Lower leg skin (tissue), 4 donors: ENCODE data around the gene ADA. TPM values are rescaled to one million over a fixed set of nuclear protein-coding genes. Genes with fewer than 3 reads are reported as not detected.

Experiments
- DNase-seq, 2 donors: peaks; one replicate each; pipeline ENCODE4 v3.0.0-alpha.2; 2019; ENCODE audit warnings: low spot score in 2 of 2
- H3K4me3 ChIP-seq: fragments of 200-600 bp; sonication (generic); 2 replicates; pipeline ENCODE4 v1.5.1; 2017; ENCODE audit warnings: mild to moderate bottlenecking, low read depth; ENCODE audit not compliant: poor library complexity, severe bottlenecking
- POLR2A ChIP-seq, 2 donors: fragments of 450-650 bp; IDR thresholded peaks; one replicate each; pipeline ENCODE4 v1.6.1; 2016 to 2017; ENCODE audit warnings: antibody characterized with exemption in 2 of 2, mild to moderate bottlenecking in 1 of 2, moderate library complexity in 1 of 2
- WGBS, 2 donors: methylation state at CpG; one replicate each; pipeline ENCODE4 v1.1.5; 2018; 5-methylcytosine and 5-hydroxymethylcytosine counted together
- intact Hi-C: fragments of 100-400 bp; cut with DNase I; formaldehyde crosslinking; loops from one replicate; pipeline ENCODE4 v1.15.0; 2023; ENCODE audit warnings: low total_unique reads
- total RNA-seq, 4 donors: library from RNA; depleted of rRNA; stranded (reverse); fragments of >200 nt; gene quantifications; one replicate each; pipeline ENCODE4 v1.1.0, GENCODE V29; 2016
- TF ChIP-seq, protein P1 (sequence below), 3 donors: fragments of 450-650 bp; IDR thresholded peaks; one replicate each; pipeline ENCODE4 v1.5.1; 2016; ENCODE audit warnings: antibody characterized with exemption in 3 of 3, mild to moderate bottlenecking in 3 of 3, moderate library complexity in 2 of 3

The ADA gene
- total RNA-seq, 4 donors from 2014 or later = 4.3 to 14.8 (median 6.5) TPM

DNA sequence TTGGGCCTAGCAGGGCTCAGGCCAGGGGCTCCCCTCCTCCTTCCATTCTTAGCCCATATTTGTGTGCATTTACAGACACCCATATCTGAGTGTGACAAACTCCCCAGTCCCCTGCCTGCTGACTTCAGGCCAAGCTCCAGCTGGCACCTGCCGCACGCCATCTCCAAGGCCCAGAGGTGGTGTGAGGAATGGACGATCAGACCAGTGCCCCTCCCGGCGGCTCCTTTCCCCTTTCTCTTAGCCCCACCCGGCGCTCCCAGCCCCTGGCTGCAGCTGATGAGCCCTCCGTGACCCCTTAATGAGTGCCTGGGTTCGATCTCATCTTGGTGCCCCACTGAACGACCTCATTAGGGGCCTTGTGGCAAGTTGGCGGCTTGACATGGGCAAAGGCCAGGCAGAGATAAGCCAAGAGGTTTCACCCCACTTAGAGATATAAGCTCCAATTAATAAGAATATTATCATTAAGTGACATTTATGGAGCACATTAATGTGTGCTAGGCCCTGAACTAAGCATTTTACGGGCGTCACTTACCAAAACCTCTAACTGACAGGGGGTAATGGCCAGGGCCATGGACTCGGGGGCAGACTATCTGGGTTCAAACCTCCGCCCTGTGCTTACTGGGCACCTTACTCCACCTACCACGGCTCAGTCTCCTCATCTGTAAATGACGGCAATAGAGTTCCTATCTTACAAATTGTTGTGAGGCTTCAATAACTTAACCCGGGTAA lies 17.5 kb downstream of the ADA start:
- H3K4me3 ChIP-seq = no peak overlapping the region
- intact Hi-C loops = no loop called here
- no peak for DNase-seq
- no peak for TF ChIP-seq POLR2A (IDR thresholded peaks at IDR 0.05)
- TF ChIP-seq, protein P1, sequence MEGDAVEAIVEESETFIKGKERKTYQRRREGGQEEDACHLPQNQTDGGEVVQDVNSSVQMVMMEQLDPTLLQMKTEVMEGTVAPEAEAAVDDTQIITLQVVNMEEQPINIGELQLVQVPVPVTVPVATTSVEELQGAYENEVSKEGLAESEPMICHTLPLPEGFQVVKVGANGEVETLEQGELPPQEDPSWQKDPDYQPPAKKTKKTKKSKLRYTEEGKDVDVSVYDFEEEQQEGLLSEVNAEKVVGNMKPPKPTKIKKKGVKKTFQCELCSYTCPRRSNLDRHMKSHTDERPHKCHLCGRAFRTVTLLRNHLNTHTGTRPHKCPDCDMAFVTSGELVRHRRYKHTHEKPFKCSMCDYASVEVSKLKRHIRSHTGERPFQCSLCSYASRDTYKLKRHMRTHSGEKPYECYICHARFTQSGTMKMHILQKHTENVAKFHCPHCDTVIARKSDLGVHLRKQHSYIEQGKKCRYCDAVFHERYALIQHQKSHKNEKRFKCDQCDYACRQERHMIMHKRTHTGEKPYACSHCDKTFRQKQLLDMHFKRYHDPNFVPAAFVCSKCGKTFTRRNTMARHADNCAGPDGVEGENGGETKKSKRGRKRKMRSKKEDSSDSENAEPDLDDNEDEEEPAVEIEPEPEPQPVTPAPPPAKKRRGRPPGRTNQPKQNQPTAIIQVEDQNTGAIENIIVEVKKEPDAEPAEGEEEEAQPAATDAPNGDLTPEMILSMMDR (IDR thresholded peaks at IDR 0.05) = no peak
- WGBS, 2 donors = 78 to 85% methylated on average over 18 of the region's 18 CpGs

DNA sequence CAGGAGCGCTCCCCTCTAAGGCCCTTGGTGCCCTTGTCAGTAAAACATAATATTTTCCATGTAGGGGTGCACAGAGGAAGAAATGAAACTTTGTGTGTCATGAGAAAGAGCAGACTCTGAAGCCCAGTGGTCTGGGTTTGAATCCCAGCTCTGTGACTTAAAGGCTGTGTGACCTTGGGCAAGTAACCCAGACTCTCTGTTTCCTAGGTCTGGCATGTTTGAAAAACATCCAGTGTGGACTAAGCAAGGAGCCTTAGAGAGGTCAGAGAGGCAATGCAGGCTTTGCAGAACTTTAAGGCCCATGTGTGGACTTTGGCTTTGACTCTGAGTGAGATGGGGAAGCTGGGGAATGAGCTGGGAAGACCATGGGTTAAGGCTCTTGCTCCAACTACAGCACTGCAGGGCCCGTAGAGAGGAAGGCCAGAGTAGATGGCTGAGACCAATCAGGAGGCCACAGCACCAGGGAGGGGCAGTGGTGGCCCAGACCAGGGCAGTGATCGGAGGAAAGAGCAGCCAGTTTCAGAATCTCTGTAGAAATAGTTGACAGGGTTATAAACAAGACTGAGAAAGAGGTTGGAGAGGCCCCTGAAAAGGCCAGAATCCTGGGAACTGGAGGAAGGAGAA lies 18.2 kb downstream of the ADA start:
- TF ChIP-seq, protein P1 (IDR thresholded peaks at IDR 0.05) = no peak
- TF ChIP-seq POLR2A (IDR thresholded peaks at IDR 0.05) = no peak
- 75 to 76% methylated on average over 3 of the region's 3 CpGs for WGBS, 2 donors
- no peak for DNase-seq
- no peak overlapping the region for H3K4me3 ChIP-seq
- intact Hi-C loops = no loop called here

DNA sequence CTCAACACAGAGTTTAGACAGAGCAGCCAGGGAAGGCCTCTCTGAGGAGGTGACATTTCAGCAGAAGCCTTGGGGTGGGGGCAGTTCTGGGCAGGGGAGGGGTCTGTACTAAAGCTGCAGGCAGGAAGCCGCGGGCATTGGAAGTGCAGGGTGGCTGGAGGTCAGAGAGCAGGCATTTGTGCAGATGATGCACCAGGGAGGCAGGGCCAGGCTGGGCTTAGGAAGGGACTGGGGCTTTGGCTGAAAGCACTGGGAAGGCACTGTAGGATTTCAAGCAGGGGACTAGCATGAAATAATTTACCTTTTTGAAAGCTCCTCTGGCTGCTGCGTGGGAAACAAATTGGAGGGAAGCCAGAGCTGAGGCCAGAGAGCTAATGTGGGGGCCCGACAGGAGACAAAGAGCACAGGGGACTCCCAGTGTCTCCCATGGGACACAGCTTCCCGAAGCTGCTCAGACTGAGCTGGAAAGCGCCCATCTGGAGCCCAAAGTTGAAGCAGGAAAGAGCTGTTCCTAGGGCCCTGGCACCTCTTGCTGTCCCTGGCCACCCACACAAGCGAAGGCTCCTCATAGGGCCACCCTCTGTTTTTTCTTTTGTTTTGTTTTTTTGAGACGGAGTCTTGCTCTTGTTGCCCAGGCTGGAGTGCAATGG lies 19.3 kb downstream of the ADA start:
- 60 to 71% methylated on average over 8 of the region's 8 CpGs for WGBS, 2 donors
- H3K4me3 ChIP-seq = no peak overlapping the region
- intact Hi-C loops = no loop called here
- DNase-seq = no peak
- TF ChIP-seq, protein P1 (IDR thresholded peaks at IDR 0.05) = no peak
- no peak for TF ChIP-seq POLR2A (IDR thresholded peaks at IDR 0.05)

DNA sequence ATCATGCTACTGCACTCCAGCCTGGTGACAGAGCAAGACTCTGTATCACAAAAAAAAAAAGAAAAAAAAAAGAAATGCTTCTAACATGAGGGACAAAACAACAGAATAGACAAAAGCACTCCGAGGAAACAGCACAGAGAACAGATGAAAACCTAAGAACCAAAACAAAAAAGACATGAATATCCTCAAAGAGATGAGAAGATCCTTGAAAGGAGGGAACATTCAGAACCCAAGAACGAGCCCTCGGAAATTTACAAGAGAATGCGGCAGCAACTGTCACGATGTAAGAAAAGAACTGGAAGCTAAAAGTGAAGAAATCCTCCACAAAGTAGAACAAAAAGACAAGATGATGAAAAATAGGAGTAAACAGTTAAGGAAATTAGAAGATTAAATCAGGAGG lies 21.2 kb downstream of the ADA start:
- no peak overlapping the region for H3K4me3 ChIP-seq
- 92 to 97% methylated on average over 5 of the region's 5 CpGs for WGBS, 2 donors
- DNase-seq = no peak
- intact Hi-C loops = no loop called here
- TF ChIP-seq POLR2A (IDR thresholded peaks at IDR 0.05) = no peak
- TF ChIP-seq, protein P1 (IDR thresholded peaks at IDR 0.05) = no peak

DNA sequence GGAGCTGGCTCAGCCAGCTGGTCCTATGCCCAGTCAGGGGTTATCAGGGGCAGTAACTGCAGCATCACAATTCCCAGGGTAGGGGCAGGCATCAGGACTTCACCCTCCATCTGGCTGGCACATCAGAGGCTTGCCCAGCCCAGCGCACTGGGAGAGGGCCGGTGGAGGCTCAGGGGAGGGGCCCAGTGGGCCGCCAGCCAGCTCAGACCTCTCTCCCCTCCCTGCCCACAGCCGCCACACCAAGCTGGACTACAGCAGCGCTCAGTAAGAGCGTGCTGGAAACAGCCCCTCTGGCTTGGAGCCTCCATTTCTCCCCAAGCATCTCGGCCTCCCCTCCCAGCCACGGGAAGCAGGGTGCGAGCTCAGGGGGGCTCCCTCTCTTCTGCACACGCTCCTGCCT lies 22.0 kb downstream of the ADA start:
- TF ChIP-seq, protein P1 (IDR thresholded peaks at IDR 0.05) = no peak
- no peak for TF ChIP-seq POLR2A (IDR thresholded peaks at IDR 0.05)
- WGBS, 2 donors = 76 to 88% methylated on average over 9 to 10 of the region's 10 CpGs
- intact Hi-C loops = no loop called here
- no peak overlapping the region for H3K4me3 ChIP-seq
- DNase-seq = no peak
